Measurements from ENCODE around the gene SUMO3.

DNA sequence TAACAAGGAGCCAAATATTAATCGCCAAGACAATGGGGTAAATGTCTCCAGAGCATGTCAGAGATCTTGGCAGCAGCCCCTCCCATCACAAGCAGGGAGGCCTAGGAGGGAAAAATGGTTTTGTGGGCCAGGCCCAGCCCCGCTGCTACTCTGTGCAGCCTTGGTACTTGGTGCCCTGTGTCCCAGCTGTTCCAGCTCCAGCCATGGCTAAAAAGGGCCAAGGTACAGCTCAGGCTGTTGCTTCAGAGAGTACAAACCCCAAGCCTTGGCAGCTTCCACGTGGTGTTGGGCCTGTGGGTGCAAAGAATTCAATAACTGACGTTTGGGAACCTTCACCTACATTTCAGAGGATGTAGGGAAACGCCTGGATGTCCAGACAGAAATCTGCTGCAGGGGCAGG lies 26.6 kb downstream of the SUMO3 start:
- TF ChIP-seq, protein P1, sequence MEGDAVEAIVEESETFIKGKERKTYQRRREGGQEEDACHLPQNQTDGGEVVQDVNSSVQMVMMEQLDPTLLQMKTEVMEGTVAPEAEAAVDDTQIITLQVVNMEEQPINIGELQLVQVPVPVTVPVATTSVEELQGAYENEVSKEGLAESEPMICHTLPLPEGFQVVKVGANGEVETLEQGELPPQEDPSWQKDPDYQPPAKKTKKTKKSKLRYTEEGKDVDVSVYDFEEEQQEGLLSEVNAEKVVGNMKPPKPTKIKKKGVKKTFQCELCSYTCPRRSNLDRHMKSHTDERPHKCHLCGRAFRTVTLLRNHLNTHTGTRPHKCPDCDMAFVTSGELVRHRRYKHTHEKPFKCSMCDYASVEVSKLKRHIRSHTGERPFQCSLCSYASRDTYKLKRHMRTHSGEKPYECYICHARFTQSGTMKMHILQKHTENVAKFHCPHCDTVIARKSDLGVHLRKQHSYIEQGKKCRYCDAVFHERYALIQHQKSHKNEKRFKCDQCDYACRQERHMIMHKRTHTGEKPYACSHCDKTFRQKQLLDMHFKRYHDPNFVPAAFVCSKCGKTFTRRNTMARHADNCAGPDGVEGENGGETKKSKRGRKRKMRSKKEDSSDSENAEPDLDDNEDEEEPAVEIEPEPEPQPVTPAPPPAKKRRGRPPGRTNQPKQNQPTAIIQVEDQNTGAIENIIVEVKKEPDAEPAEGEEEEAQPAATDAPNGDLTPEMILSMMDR (IDR thresholded peaks at IDR 0.05; ENCODE audit: low read depth, low read length) = no peak
- TF ChIP-seq EZH2phosphoT487 (IDR thresholded peaks at IDR 0.05; ENCODE audit: low read depth) = no peak

All from OCI-LY3 (cell line).